Neural cell (in vitro differentiated cells): Measurements from ENCODE around the gene PTPRN2. TPM values are rescaled to one million over a fixed set of nuclear protein-coding genes. Genes with fewer than 3 reads are reported as not detected.

Source experiments
- H2AFZ ChIP-seq: fragments of 200-600, 300-800 bp; sonication (generic), shearing (Covaris generic); 2 replicates; pipeline ENCODE4 v1.6.0; 2014; ENCODE audit warnings: low read depth, mild to moderate bottlenecking, antibody characterized with exemption, low read length, moderate library complexity
- H3F3A ChIP-seq: fragments of 200-600 bp; shearing (Covaris generic); 2 replicates; pipeline ENCODE4 v1.6.1; 2016; ENCODE audit warnings: mild to moderate bottlenecking, moderate library complexity, mixed read lengths, antibody characterized with exemption, low read length; ENCODE audit not compliant: insufficient read depth, poor library complexity, severe bottlenecking
- H3K27ac ChIP-seq: fragments of 200-600, 300-800 bp; sonication (generic), shearing (Covaris generic); 2 replicates; pipeline ENCODE4 v1.5.1; 2014; ENCODE audit warnings: mild to moderate bottlenecking, low read length, moderate library complexity
- H3K27me3 ChIP-seq: fragments of 300-800, 200-600 bp; sonication (generic), shearing (Covaris generic); 2 replicates; pipeline ENCODE4 v1.6.0; 2014; ENCODE audit warnings: mild to moderate bottlenecking, low read depth, low read length, moderate library complexity; ENCODE audit not compliant: insufficient read depth
- H3K36me3 ChIP-seq: fragments of 300-800, 200-600 bp; sonication (generic), shearing (Covaris generic); 2 replicates; pipeline ENCODE4 v1.5.1; 2014; ENCODE audit warnings: mild to moderate bottlenecking, antibody characterized with exemption, low read length, moderate library complexity; ENCODE audit not compliant: insufficient read depth
- H3K4me2 ChIP-seq: fragments of 300-800, 200-600 bp; sonication (generic), shearing (Covaris generic); 2 replicates; pipeline ENCODE4 v1.6.0; 2014; ENCODE audit warnings: mild to moderate bottlenecking, low read length
- H3K4me3 ChIP-seq: fragments of 300-800, 200-600 bp; sonication (generic), shearing (Covaris generic); 2 replicates; pipeline ENCODE4 v1.5.1; 2014; ENCODE audit warnings: mild to moderate bottlenecking, low read length, moderate library complexity
- H3K79me2 ChIP-seq: fragments of 200-600 bp; shearing (Covaris generic); replicated peaks from 2 replicates; pipeline ENCODE4 v1.6.0; 2014; ENCODE audit warnings: mild to moderate bottlenecking, low read length, moderate library complexity; ENCODE audit not compliant: insufficient read depth
- H3K9ac ChIP-seq: fragments of 300-800, 200-600 bp; sonication (generic), shearing (Covaris generic); 2 replicates; pipeline ENCODE4 v1.6.1; 2016; ENCODE audit warnings: mild to moderate bottlenecking, low read length, mixed read lengths
- H3K9me2 ChIP-seq: fragments of 200-600 bp; shearing (Covaris generic); 2 replicates; pipeline ENCODE4 v1.6.1; 2016; ENCODE audit warnings: mild to moderate bottlenecking, low read length, mixed read lengths; ENCODE audit not compliant: insufficient read depth
- H3K9me3 ChIP-seq: fragments of 200-600, 300-800 bp; sonication (generic), shearing (Covaris generic); 2 replicates; pipeline ENCODE4 v1.6.1; 2016; ENCODE audit warnings: mild to moderate bottlenecking, mixed run types, low read length, moderate library complexity, mixed read lengths
- H4K20me1 ChIP-seq: fragments of 200-600 bp; shearing (Covaris generic); 2 replicates; pipeline ENCODE4 v1.6.1; 2016; ENCODE audit warnings: mild to moderate bottlenecking, mixed run types; ENCODE audit not compliant: insufficient read depth
- EP300 ChIP-seq: fragments of 450-650 bp; conservative IDR thresholded peaks from 2 replicates; pipeline ENCODE4 v1.6.1; 2014; ENCODE audit warnings: antibody characterized with exemption, mild to moderate bottlenecking, moderate library complexity; ENCODE audit not compliant: poor library complexity, severe bottlenecking
- EZH2 ChIP-seq: fragments of 200-600, 300-800 bp; shearing (Covaris generic), sonication (generic); IDR thresholded peaks from 2 replicates; pipeline ENCODE4 v1.6.1; 2014; ENCODE audit warnings: antibody characterized with exemption, low read length, borderline replicate concordance, mild to moderate bottlenecking; ENCODE audit not compliant: insufficient read depth, poor library complexity, severe bottlenecking
- MXI1 ChIP-seq: fragments of 450-650 bp; conservative IDR thresholded peaks from 2 replicates; pipeline ENCODE4 v1.6.1; 2014; ENCODE audit warnings: antibody characterized with exemption, mild to moderate bottlenecking; ENCODE audit not compliant: poor library complexity, severe bottlenecking
- POLR2AphosphoS5 ChIP-seq: IDR thresholded peaks from 2 replicates; pipeline ENCODE4 v1.6.1; 2012
- RAD21 ChIP-seq: fragments of 450-650 bp; conservative IDR thresholded peaks from 2 replicates; pipeline ENCODE4 v1.6.1; 2014; ENCODE audit warnings: antibody characterized with exemption, mild to moderate bottlenecking, moderate library complexity
- SMC3 ChIP-seq: fragments of 450-650 bp; conservative IDR thresholded peaks from 2 replicates; pipeline ENCODE4 v1.6.1; 2014; ENCODE audit warnings: antibody characterized with exemption, mild to moderate bottlenecking, moderate library complexity; ENCODE audit not compliant: poor library complexity
- TAF1 ChIP-seq: IDR thresholded peaks from 2 replicates; pipeline ENCODE4 v1.6.1; 2012; ENCODE audit warnings: low read depth
- polyA plus RNA-seq: library from polyadenylated mRNA; depleted of rRNA; stranded (reverse); fragments of >200 nt; gene quantifications from 2 replicates; pipeline ENCODE4 v1.2.3, GENCODE V29; 2014
- TF ChIP-seq, protein P1 (sequence below): fragments of 450-650 bp; IDR thresholded peaks from 2 replicates; pipeline ENCODE4 v1.5.1; 2014; ENCODE audit warnings: antibody characterized with exemption, mild to moderate bottlenecking, moderate library complexity; ENCODE audit not compliant: poor library complexity, severe bottlenecking
- TF ChIP-seq, protein P2 (sequence below): IDR thresholded peaks from 2 replicates; pipeline ENCODE4 v1.6.1; 2012; ENCODE audit warnings: borderline replicate concordance

Gene PTPRN2
- polyA plus RNA-seq, 1 donor from 2014 or later, result 31.0 TPM

DNA sequence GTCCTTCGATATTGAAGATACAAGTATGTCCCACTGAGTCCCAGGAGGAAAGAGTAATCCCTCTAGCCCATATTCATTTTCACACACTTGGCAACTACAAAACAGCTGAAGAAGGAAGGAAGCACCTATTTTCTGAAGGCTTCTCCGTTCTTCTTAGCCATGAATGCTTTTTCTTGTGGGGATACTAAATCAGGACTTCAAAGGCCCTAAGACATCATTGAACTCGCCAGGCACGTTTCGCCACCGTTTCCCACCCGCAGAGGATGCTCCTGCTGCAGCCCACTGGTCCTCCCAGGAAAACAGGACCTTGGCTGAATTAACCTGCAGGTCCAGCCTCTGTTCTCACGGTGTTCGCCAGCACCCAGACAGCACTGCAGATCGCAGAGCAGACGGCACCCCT is 689.4 kb downstream of the PTPRN2 start:
- H3K27ac ChIP-seq, result no peak overlapping the region

DNA sequence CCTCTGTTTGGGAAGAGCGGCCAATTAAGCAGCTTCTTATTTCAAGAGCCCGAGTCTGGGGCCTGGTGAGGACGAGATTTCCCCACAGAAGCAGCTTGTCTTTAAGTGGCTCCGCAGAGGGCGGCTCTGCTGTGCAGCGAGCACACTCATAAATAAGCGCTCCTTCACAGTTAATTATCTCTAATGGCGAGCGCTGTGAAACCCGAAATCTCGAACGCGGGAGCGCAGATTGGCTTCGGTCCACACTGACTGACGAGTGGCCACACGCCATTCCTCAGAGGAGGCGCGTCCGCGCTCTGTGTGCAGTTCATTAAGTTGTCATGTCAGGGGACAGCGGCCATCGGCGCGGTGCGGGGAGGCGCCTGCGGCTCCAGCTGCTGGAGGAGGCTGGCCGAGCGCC is 689.9 kb downstream of the PTPRN2 start:
- Histone ChIP-seq H3K4me3 (no peak overlapping the region), H3K9me3 (no peaks in the 10 kb centered on the region), H3K27ac (no peak overlapping the region)

More for the DNA sequence above, 689.4 kb downstream of the PTPRN2 start:
- Histone ChIP-seq H3K9me2 (no peaks in the 10 kb centered on the region), H3K36me3 (no peaks in the 10 kb centered on the region), H3K79me2 (no peaks in the 10 kb centered on the region), H3K9ac (no peak overlapping the region), H4K20me1 (no peaks in the 10 kb centered on the region), H3K4me2 (no peak overlapping the region), H3K27me3 (no peaks in the 10 kb centered on the region), H2AFZ (no peak overlapping the region), H3F3A (no peaks in the 10 kb centered on the region), H3K9me3 (no peaks in the 10 kb centered on the region), H3K4me3 (no peak overlapping the region)
- TF ChIP-seq EZH2 (no peak), POLR2AphosphoS5 (no peak), MXI1 (no peak), EP300 (no peak), TAF1 (no peak), SMC3 (no peak), RAD21 (no peak)
- TF ChIP-seq, protein P1, sequence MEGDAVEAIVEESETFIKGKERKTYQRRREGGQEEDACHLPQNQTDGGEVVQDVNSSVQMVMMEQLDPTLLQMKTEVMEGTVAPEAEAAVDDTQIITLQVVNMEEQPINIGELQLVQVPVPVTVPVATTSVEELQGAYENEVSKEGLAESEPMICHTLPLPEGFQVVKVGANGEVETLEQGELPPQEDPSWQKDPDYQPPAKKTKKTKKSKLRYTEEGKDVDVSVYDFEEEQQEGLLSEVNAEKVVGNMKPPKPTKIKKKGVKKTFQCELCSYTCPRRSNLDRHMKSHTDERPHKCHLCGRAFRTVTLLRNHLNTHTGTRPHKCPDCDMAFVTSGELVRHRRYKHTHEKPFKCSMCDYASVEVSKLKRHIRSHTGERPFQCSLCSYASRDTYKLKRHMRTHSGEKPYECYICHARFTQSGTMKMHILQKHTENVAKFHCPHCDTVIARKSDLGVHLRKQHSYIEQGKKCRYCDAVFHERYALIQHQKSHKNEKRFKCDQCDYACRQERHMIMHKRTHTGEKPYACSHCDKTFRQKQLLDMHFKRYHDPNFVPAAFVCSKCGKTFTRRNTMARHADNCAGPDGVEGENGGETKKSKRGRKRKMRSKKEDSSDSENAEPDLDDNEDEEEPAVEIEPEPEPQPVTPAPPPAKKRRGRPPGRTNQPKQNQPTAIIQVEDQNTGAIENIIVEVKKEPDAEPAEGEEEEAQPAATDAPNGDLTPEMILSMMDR, result no peak
- TF ChIP-seq, protein P2, sequence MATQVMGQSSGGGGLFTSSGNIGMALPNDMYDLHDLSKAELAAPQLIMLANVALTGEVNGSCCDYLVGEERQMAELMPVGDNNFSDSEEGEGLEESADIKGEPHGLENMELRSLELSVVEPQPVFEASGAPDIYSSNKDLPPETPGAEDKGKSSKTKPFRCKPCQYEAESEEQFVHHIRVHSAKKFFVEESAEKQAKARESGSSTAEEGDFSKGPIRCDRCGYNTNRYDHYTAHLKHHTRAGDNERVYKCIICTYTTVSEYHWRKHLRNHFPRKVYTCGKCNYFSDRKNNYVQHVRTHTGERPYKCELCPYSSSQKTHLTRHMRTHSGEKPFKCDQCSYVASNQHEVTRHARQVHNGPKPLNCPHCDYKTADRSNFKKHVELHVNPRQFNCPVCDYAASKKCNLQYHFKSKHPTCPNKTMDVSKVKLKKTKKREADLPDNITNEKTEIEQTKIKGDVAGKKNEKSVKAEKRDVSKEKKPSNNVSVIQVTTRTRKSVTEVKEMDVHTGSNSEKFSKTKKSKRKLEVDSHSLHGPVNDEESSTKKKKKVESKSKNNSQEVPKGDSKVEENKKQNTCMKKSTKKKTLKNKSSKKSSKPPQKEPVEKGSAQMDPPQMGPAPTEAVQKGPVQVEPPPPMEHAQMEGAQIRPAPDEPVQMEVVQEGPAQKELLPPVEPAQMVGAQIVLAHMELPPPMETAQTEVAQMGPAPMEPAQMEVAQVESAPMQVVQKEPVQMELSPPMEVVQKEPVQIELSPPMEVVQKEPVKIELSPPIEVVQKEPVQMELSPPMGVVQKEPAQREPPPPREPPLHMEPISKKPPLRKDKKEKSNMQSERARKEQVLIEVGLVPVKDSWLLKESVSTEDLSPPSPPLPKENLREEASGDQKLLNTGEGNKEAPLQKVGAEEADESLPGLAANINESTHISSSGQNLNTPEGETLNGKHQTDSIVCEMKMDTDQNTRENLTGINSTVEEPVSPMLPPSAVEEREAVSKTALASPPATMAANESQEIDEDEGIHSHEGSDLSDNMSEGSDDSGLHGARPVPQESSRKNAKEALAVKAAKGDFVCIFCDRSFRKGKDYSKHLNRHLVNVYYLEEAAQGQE, result no peak

More for the DNA sequence above, 689.9 kb downstream of the PTPRN2 start:
- Histone ChIP-seq H3K79me2 (no peaks in the 10 kb centered on the region), H4K20me1 (no peaks in the 10 kb centered on the region), H3K9ac (no peak overlapping the region), H3K4me2 (no peak overlapping the region), H3K36me3 (no peaks in the 10 kb centered on the region), H3K27me3 (no peaks in the 10 kb centered on the region), H3K9me2 (no peaks in the 10 kb centered on the region), H2AFZ (no peak overlapping the region), H3F3A (no peaks in the 10 kb centered on the region)
- TF ChIP-seq EP300, result no peak
- no peak for TF ChIP-seq TAF1
- TF ChIP-seq MXI1, result no peak
- TF ChIP-seq EZH2, result no peak
- TF ChIP-seq, protein P2, result no peak
- TF ChIP-seq SMC3, result no peak
- TF ChIP-seq RAD21, result no peak
- TF ChIP-seq, protein P1, result no peak
- no peak for TF ChIP-seq POLR2AphosphoS5
